Ovary (tissue), 9 donors: ENCODE results near the gene ZNG1A. TPM values are rescaled to one million over a fixed set of nuclear protein-coding genes. Genes with fewer than 3 reads are reported as not detected.
"Not testable (repeated sequence)": the region's sequence is repeated elsewhere in the genome, so short reads cannot be mapped to it uniquely, and the experiment has no call there.

Experiments
- DNase-seq, 5 donors: peaks; one replicate each; pipeline ENCODE4 v3.0.0-alpha.2; 2019 to 2020
- H3K27ac ChIP-seq, 2 donors: fragments of 200-600 bp; one replicate each; pipeline versions ENCODE4 v1.5.1 to v1.8.0; 2019 to 2022
- H3K27me3 ChIP-seq: fragments of 200-600 bp; one replicate; pipeline ENCODE4 v1.8.0; 2022
- H3K36me3 ChIP-seq: fragments of 200-600 bp; sonication (generic); one replicate; pipeline ENCODE4 v1.5.1; 2019
- H3K4me1 ChIP-seq: one replicate; pipeline ENCODE4 v1.8.1; 2013; ENCODE audit warnings: mild to moderate bottlenecking, moderate library complexity; ENCODE audit not compliant: insufficient read depth
- H3K4me3 ChIP-seq: fragments of 200-600 bp; sonication (generic); one replicate; pipeline ENCODE4 v1.5.1; 2017
- H3K9me3 ChIP-seq, 2 donors: fragments of 200-600 bp in 1 of 2; sonication (generic) in 1 of 2; one replicate each; pipeline versions ENCODE4 v1.5.1 to v1.8.1; 2013 to 2019; ENCODE audit warnings: mild to moderate bottlenecking in 1 of 2, moderate library complexity in 1 of 2
- CTCF ChIP-seq, 3 donors: fragments of 450-650 bp in 2 of 3; fragments of 200-600 bp in 1 of 3; IDR thresholded peaks; one replicate each; pipeline versions ENCODE4 v1.5.1 to v1.8.0; 2016 to 2022; ENCODE audit warnings: antibody characterized with exemption in 3 of 3, mild to moderate bottlenecking in 1 of 3
- EP300 ChIP-seq: sonication (generic); formaldehyde crosslinking; IDR thresholded peaks from one replicate; pipeline ENCODE4 v1.6.1; 2017; ENCODE audit warnings: antibody characterized with exemption
- POLR2A ChIP-seq: fragments of 450-650 bp; IDR thresholded peaks from one replicate; pipeline ENCODE4 v1.6.1; 2017; ENCODE audit warnings: antibody characterized with exemption, mild to moderate bottlenecking, moderate library complexity
- WGBS, 3 donors: extraction: QIAGEN DNeasy Blood & Tissue Kit in 1 of 3; methylation state at CpG; one replicate each; pipeline versions ENCODE4 v1.1.5 to v1.1.7; 2013 to 2017; 5-methylcytosine and 5-hydroxymethylcytosine counted together
- intact Hi-C, 4 donors: fragments of 100-400 bp; cut with DNase I; formaldehyde crosslinking; loops; one replicate each; pipeline versions ENCODE4 v1.11.0 to v1.15.1; 2022 to 2023
- polyA plus RNA-seq, 2 donors: library from polyadenylated mRNA; stranded (reverse); fragments of 200-250 nt in 1 of 2; fragments of 350-450 nt in 1 of 2; fragmentation: Illumina TruSeq in 1 of 2; extraction: RNeasy Lipid Tissue Mini Kit (QIAGEN cat#74804) in 1 of 2; gene quantifications; one replicate each; pipeline ENCODE4 v1.2.3, GENCODE V29; 2013 to 2014
- total RNA-seq, 7 donors: library from RNA; depleted of rRNA in 2 of 7; stranded (reverse); fragments of >200 nt in 2 of 7; fragmentation: NEBNext Ultra II Directional in 3 of 7; extraction: Animal tissue kit (Norgen Biotek cat#: 25700) in 3 of 7; gene quantifications; one replicate each; pipeline versions ENCODE4 v1.1.0 to v1.2.4, GENCODE V29; 2016 to 2023
- donor health status: DM: no; HTN: no; CAD: no; lungs with moderate emphysema.
- donor health status: DM: no; HTN: no; CAD: no.
- donor health status: Bipolar disorder and iron deficiency.
- donor health status: DM: yes; HTN: yes; CAD: no.
- donor health status: DM: no; HTN: no; CAD: no.
- donor health status: DM: yes; HTN: yes; CAD: no.

The ZNG1A gene
- total and polyA plus RNA-seq, 9 donors, result 19.6 to 37.1 (median 29.0) TPM

DNA sequence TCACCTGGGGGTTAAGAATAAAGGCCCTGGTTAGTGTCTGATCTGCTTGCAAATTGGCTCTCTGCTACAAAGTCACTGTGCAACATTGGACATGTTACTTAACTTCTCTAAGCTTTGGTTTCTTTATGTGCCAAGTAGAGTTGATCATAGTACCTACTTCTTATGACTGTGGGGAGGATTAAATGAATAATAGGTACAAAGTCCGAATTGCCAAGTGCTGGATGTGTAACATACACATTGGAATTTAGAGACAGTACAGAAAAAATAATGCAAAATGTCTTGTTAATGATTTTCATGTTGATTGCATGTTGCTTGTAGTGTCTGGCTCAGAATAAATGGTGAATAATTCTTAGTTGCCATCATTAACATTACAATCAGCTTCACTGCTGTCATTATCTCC, 38.0 kb upstream of the ZNG1A start:
- no peak overlapping the region for H3K4me3 ChIP-seq
- intact Hi-C loops, result no loop called here
- H3K9me3 ChIP-seq, result no peaks in the 10 kb centered on the region
- H3K4me1 ChIP-seq, result no peaks in the 10 kb centered on the region
- H3K36me3 ChIP-seq, result no peaks in the 10 kb centered on the region
- 57 to 73% (median 68%) methylated on average over 1 of the region's 1 CpG for WGBS, 3 donors
- H3K27ac ChIP-seq, result no peak overlapping the region
- no peak for DNase-seq
- H3K27me3 ChIP-seq, result no peaks in the 10 kb centered on the region
- TF ChIP-seq CTCF (IDR thresholded peaks at IDR 0.05) (no peak), POLR2A (no peak), EP300 (no peak)

DNA sequence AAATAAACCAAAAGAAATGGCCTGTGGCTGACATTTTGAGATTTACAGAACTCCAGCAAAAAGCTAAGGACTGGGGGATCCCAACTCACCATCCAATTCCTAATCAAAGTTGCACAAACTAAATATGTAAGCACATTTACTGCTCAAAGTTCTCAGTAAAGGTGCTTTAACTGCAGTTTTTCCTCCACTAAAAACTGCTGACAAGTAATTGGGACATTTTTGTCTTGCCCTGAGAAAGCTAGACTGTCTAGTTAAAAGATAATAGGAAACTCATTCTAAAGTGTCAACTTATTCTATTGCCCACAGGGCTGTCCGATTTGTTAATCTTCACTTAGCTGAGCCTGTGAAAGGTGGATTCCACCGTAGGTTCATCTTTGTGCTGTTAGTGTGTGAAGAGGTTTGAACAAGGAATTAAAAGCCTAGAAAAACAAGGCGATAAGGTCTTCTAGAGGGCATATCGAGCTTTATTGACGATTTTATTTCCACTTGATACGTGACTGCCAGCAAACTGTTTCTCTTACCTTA, 36.8 kb upstream of the ZNG1A start:
- TF ChIP-seq POLR2A (no peak), EP300 (no peak), CTCF (IDR thresholded peaks at IDR 0.05) (no peak)
- no peak for DNase-seq
- WGBS, 3 donors, result 58 to 65% (median 64%) methylated on average over 6 of the region's 6 CpGs
- Histone ChIP-seq H3K27ac (no peak overlapping the region), H3K9me3 (no peaks in the 10 kb centered on the region), H3K4me1 (no peaks in the 10 kb centered on the region), H3K27me3 (no peaks in the 10 kb centered on the region), H3K36me3 (no peaks in the 10 kb centered on the region), H3K4me3 (peak overlapping the region; percentile 43)
- intact Hi-C loops, result no loop called here

DNA sequence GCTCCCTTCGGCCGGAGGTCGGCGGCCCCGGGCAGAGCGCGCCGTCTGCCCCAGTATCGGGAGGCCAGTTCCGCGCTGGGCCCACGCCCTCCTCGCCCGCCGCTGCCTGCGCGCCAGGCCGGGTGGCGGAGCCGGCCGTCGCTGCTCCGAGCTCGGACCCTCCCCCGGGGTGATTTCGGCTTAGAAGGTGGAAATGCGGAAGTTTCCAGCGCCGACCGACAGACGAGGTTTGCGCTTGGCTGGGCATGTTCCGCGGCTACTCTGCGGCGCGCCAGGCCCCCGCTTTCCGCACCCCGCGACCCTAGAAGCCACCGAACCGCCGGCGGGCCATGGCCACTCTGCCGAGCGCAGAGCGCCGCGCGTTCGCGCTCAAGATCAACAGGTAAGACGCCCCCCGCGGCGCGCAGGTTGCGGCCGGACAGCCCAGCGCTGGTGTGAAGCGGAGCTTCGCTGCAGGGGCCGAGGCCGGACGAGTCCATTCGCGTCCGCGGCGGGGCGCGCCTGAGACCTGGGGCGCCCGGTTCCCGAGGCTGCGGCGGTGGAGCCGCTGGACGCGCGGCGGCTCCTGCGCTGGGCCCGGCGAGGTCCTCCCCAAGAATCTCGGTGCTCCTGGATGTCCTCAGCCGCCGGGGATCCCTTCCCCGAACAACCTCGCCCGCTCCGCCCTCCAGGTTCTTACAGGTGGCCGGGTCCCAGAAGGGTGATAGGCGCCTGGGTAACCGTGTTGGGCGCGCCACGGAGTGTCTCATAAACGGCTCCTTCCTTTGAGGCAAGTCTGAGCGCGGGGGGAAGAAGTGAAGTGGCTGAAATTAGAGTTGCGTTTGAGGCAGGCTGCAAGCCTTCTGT, 36.0 kb upstream of the ZNG1A start, which contains the start of gene DOCK8:
TSS of gene DOCK8 (plus strand) at position 218 of the 846 bp plus-strand sequence. CDS start at position 330, 112 bp downstream.
- 1% methylated on average over 96 to 103 of the region's 103 CpGs for WGBS, 3 donors
- Histone ChIP-seq H3K4me1 (no peaks in the 10 kb centered on the region), H3K9me3 (no peaks in the 10 kb centered on the region), H3K4me3 (peak within 1 kb of the TSS; percentile 43), H3K36me3 (no peaks in the 10 kb centered on the region), H3K27me3 (no peaks in the 10 kb centered on the region), H3K27ac (peak within 1 kb of the TSS; percentile 48 to 64)
- intact Hi-C loops, result no loop called here
- TF ChIP-seq CTCF (IDR thresholded peaks at IDR 0.05) (peak in 1 of 3 donors; percentile 49), EP300 (no peak)
- DNase-seq, result peak in 4 of 5 donors; percentile 24 to 71 (median 54)

GRCh38 chr9:214351-214647, 35.4 kb upstream of the ZNG1A start:
- Histone ChIP-seq H3K36me3 (no peaks in the 10 kb centered on the region), H3K9me3 (no peaks in the 10 kb centered on the region), H3K27me3 (no peaks in the 10 kb centered on the region), H3K4me1 (no peaks in the 10 kb centered on the region), H3K4me3 (peak overlapping the region; percentile 43), H3K27ac (peak overlapping the region; percentile 48 to 64)
- DNase-seq, result no peak
- no peak for TF ChIP-seq EP300
- TF ChIP-seq CTCF (IDR thresholded peaks at IDR 0.05), result no peak
- TF ChIP-seq POLR2A, result no peak
- intact Hi-C loops, result no loop called here
- 3 to 7% (median 5%) methylated on average over 12 to 14 of the region's 14 CpGs for WGBS, 3 donors

DNA sequence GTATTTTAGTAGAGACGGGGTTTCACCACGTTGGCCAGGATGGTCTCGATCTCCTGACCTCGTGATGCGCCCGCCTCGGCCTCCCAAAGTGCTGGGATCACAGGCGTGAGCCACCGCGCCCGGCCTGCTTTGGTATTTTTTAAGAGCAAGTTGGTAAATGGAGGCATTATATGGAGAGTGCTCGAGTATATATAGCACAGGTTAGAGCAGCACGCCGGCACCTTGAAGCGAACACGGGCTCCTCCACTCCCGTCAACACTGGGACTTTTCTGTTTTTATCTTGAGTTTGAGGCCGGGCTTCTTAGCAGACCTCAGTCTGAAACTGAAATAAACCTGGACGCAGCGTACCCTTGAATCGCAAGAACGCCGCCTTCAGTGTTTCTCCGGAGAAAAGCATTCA, 35.0 kb upstream of the ZNG1A start:
- H3K27ac ChIP-seq, DNase-seq, H3K4me1 ChIP-seq, H3K27me3 ChIP-seq, H3K4me3 ChIP-seq, H3K9me3 ChIP-seq, intact Hi-C loops, H3K36me3 ChIP-seq: not testable (repeated sequence)
- 77 to 94% (median 86%) methylated on average over 24 of the region's 24 CpGs for WGBS, 3 donors
